ENCODE data around the gene URB2.

DNA sequence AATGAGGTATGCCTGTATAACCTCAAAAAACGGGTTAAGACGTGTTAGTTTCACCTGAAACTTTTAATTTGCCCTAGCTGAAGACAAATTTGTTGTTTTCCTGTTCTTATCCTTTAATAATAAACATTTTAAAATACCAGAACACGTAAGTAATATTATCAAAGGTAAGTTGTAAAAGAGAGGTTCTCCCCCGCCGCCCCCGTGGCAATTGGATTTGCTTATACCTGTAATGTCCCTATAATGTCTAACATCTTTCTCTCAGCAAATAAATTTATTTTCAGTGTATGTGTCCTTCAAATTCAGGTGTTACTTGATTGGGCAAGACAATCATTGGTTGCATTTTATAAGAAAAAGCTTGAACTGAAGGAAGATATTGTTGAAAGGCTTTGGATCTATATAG lies 5.9 kb downstream of the URB2 start:
- TF ChIP-seq, protein P1, sequence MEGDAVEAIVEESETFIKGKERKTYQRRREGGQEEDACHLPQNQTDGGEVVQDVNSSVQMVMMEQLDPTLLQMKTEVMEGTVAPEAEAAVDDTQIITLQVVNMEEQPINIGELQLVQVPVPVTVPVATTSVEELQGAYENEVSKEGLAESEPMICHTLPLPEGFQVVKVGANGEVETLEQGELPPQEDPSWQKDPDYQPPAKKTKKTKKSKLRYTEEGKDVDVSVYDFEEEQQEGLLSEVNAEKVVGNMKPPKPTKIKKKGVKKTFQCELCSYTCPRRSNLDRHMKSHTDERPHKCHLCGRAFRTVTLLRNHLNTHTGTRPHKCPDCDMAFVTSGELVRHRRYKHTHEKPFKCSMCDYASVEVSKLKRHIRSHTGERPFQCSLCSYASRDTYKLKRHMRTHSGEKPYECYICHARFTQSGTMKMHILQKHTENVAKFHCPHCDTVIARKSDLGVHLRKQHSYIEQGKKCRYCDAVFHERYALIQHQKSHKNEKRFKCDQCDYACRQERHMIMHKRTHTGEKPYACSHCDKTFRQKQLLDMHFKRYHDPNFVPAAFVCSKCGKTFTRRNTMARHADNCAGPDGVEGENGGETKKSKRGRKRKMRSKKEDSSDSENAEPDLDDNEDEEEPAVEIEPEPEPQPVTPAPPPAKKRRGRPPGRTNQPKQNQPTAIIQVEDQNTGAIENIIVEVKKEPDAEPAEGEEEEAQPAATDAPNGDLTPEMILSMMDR (IDR thresholded peaks at IDR 0.05), result no peak
- no peak for TF ChIP-seq POLR2A (IDR thresholded peaks at IDR 0.05)
- no peak for TF ChIP-seq POLR2AphosphoS5 (IDR thresholded peaks at IDR 0.05)
- no peak for TF ChIP-seq EP300 (IDR thresholded peaks at IDR 0.05; ENCODE audit: low read depth)
